ENCODE measurements around the gene PTMA.
"Not testable (repeated sequence)": the region's sequence is repeated elsewhere in the genome, so short reads cannot be mapped to it uniquely, and the experiment has no call there.

Gene PTMA

GRCh38 chr2:231707927-231708772, at the start of gene PTMA:
Gene PTMA (plus strand): TSS chr2:231708525. CDS start chr2:231708707, 182 bp downstream.
- DNase-seq (ENCODE audit: low read depth): peak; percentile 98

GRCh38 chr2:231660073-231660472, 48.3 kb upstream of the PTMA start:
- DNase-seq (ENCODE audit: low read depth): not testable (repeated sequence)

- DNase-seq (ENCODE audit: low read depth): no peak
Measured at GRCh38 chr2:231660860-231661259, 47.5 kb upstream of the PTMA start.

GRCh38 chr2:231661422-231662027, 46.8 kb upstream of the PTMA start:
- DNase-seq (ENCODE audit: low read depth): no peak

GRCh38 chr2:231662028-231662810, 46.1 kb upstream of the PTMA start:
- peak; percentile 95 for DNase-seq (ENCODE audit: low read depth)

GRCh38 chr2:231662811-231663457, 45.4 kb upstream of the PTMA start:
- no peak for DNase-seq (ENCODE audit: low read depth)

- DNase-seq (ENCODE audit: low read depth): no peak
Measured at GRCh38 chr2:231663458-231664212, 44.7 kb upstream of the PTMA start.

- no peak for DNase-seq (ENCODE audit: low read depth)
Measured at GRCh38 chr2:231664727-231665126, 43.6 kb upstream of the PTMA start.

- DNase-seq (ENCODE audit: low read depth): no peak
Measured at GRCh38 chr2:231665245-231666170, 42.8 kb upstream of the PTMA start.

- DNase-seq (ENCODE audit: low read depth): no peak
Measured at GRCh38 chr2:231666171-231667095, 41.9 kb upstream of the PTMA start.

- no peak for DNase-seq (ENCODE audit: low read depth)
Measured at GRCh38 chr2:231667096-231667427, 41.3 kb upstream of the PTMA start.

GRCh38 chr2:231667496-231667895, 40.8 kb upstream of the PTMA start:
- DNase-seq (ENCODE audit: low read depth): no peak

GRCh38 chr2:231668981-231669380, 39.3 kb upstream of the PTMA start:
- no peak for DNase-seq (ENCODE audit: low read depth)

- no peak for DNase-seq (ENCODE audit: low read depth)
Measured at GRCh38 chr2:231671270-231672050, 36.9 kb upstream of the PTMA start.

- DNase-seq (ENCODE audit: low read depth): no peak
Measured at GRCh38 chr2:231672617-231673347, 35.5 kb upstream of the PTMA start.

GRCh38 chr2:231673348-231673770, 35.0 kb upstream of the PTMA start:
- DNase-seq (ENCODE audit: low read depth): no peak

GRCh38 chr2:231674587-231675338, 33.6 kb upstream of the PTMA start:
- no peak for DNase-seq (ENCODE audit: low read depth)
